Measurements from ENCODE around the gene ATF6.
A peak's percentile ranks its signal among the peaks of the same experiment; 100 is the strongest.

Gene ATF6

DNA sequence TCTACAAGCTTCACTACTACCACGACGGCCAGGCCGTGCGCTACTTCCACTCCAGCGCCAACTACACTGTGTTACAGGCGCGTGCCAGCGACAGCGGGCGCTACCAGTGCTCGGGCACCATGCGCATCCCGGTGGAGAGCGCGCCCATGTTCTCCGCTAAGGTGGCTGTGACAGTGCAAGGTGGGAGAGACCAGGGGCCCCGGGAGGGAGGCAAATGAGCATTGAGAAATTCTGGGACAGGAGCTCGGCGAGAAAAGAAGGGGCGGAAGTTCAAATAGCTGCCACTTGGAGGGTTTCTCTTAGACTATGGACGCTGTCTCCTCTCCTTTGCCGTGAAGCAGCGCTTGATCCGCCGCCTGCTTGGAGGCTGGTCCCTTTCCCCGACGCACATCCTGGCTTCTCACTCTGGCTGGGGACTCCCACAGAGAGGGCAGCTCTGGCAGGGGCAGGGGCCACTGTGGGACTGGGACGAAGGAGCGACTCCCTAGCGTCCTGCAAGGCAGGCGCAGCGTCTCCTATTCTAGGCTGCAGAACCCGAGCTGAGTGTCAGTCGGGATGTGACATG is 40.1 kb upstream of the ATF6 start:
- Histone ChIP-seq H3K27me3 (ENCODE audit: insufficient read depth, low read depth) (no peaks in the 10 kb centered on the region), H3K4me3 (IDR thresholded peaks at IDR 0.05; ENCODE audit: insufficient read depth, low read depth, low read length) (peak overlapping the region; percentile 94), H3K9ac (peak overlapping the region; percentile 77), H2AFZ (ENCODE audit: low read depth) (peak overlapping the region; percentile 89), H3K4me2 (peak overlapping the region; percentile 92), H3K79me2 (ENCODE audit: insufficient read depth, low read depth) (no peaks in the 10 kb centered on the region), H3K27ac (peak overlapping the region; percentile 71), H3K36me3 (ENCODE audit: insufficient read depth) (no peaks in the 10 kb centered on the region), H4K20me1 (ENCODE audit: insufficient read depth) (no peaks in the 10 kb centered on the region), H3K4me1 (ENCODE audit: low read depth, poor library complexity, severe bottlenecking) (peaks cover 39% of the 10 kb centered on the region)
- 0 out of 2 replicates have a peak, but pooled peaks have one; percentile 0 for TF ChIP-seq CTCF (conservative IDR thresholded peaks at IDR 0.05; ENCODE audit: low read depth, low read length)

DNA sequence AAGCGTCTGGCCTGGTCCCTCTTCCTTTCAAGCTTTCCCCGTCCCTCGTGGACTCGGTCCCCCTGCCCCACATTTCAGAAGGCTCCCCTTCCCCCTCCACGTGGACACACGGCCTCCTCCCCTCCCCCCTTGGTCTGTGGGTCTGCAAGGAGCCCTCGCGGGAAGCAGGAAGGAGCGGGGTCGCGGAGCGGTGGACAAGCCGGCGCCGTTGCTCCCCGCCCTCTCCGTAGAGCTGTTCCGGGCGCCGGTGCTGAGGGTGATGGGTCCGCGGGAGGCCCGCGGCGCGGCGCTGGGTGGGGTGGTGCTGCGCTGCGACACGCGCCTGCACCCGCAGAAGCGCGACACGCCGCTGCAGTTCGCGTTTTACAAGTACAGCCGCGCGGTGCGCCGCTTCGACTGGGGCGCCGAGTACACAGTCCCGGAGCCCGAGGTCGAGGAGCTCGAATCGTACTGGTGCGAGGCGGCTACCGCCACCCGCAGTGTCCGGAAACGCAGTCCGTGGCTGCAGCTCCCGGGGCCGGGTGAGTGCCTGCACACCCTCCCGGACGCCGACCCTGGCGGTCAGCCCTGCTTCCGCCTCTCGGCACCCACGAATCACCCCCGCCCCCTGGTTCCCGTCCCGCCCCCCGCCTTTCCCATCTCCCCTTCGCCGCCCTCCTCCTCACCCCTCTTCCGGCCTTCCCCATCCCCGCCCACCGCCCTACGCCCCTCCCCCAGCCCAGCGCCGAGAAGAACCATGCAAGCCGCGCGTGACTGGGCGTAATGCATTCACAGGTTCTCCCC is 39.5 kb upstream of the ATF6 start:
- no peak for TF ChIP-seq CTCF (conservative IDR thresholded peaks at IDR 0.05; ENCODE audit: low read depth, low read length)

DNA sequence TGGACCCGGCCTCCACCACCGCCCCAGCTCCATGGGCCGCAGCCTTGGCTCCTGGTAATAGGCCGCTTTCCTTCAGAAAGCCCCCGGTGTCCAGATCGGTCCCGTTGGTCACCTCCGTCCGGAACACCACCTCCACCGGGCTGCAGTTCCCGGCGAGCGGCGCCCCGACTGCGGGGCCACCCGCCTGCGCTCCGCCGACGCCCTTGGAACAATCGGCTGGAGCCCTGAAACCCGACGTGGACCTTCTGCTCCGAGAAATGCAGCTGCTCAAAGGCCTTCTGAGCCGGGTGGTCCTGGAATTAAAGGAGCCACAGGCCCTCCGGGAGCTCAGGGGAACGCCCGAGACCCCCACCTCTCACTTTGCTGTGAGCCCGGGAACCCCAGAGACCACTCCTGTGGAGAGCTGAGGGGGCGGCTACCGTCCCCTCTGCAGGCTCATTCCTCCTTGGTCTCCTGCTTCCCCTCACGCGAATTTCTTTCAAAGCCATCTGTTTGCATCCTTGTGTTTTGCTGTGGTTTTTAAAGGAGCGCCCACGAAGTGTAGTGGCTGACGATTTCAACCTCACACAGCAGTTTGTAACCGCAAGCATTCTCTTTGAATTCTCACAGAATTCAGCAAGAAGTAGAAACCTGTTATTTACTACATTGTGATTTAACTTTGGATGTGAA is 38.7 kb upstream of the ATF6 start:
- H3K79me2 ChIP-seq (ENCODE audit: insufficient read depth, low read depth) = no peaks in the 10 kb centered on the region
- H3K27ac ChIP-seq = peak overlapping the region; percentile 85
- H3K4me1 ChIP-seq (ENCODE audit: low read depth, poor library complexity, severe bottlenecking) = peaks cover 39% of the 10 kb centered on the region
- H4K20me1 ChIP-seq (ENCODE audit: insufficient read depth) = no peaks in the 10 kb centered on the region
- peak overlapping the region; percentile 77 for H3K9ac ChIP-seq
- H3K36me3 ChIP-seq (ENCODE audit: insufficient read depth) = no peaks in the 10 kb centered on the region
- no peaks in the 10 kb centered on the region for H3K27me3 ChIP-seq (ENCODE audit: insufficient read depth, low read depth)
- TF ChIP-seq CTCF (conservative IDR thresholded peaks at IDR 0.05; ENCODE audit: low read depth, low read length) = no peak
- H3K4me3 ChIP-seq (IDR thresholded peaks at IDR 0.05; ENCODE audit: insufficient read depth, low read depth, low read length) = peak overlapping the region; percentile 87
- H3K4me2 ChIP-seq = peak overlapping the region; percentile 65
- peak overlapping the region; percentile 88 for H2AFZ ChIP-seq (ENCODE audit: low read depth)

More for the DNA sequence above, 39.5 kb upstream of the ATF6 start:
- H3K79me2 ChIP-seq (ENCODE audit: insufficient read depth, low read depth) = no peaks in the 10 kb centered on the region
- H3K4me1 ChIP-seq (ENCODE audit: low read depth, poor library complexity, severe bottlenecking) = peaks cover 39% of the 10 kb centered on the region
- no peaks in the 10 kb centered on the region for H3K27me3 ChIP-seq (ENCODE audit: insufficient read depth, low read depth)
- H3K36me3 ChIP-seq (ENCODE audit: insufficient read depth) = no peaks in the 10 kb centered on the region
- peak overlapping the region; percentile 85 for H3K27ac ChIP-seq
- H3K4me2 ChIP-seq = peak overlapping the region; percentile 92
- peak overlapping the region; percentile 89 for H2AFZ ChIP-seq (ENCODE audit: low read depth)
- H3K4me3 ChIP-seq (IDR thresholded peaks at IDR 0.05; ENCODE audit: insufficient read depth, low read depth, low read length) = peak overlapping the region; percentile 94
- no peaks in the 10 kb centered on the region for H4K20me1 ChIP-seq (ENCODE audit: insufficient read depth)
- peak overlapping the region; percentile 77 for H3K9ac ChIP-seq

GRCh38 chr1:161728376-161729226 is 37.5 kb upstream of the ATF6 start:
- H3K4me3 ChIP-seq (IDR thresholded peaks at IDR 0.05; ENCODE audit: insufficient read depth, low read depth, low read length) = no peak overlapping the region
- no peak for TF ChIP-seq CTCF (conservative IDR thresholded peaks at IDR 0.05; ENCODE audit: low read depth, low read length)
- no peak overlapping the region for H2AFZ ChIP-seq (ENCODE audit: low read depth)
- H3K4me1 ChIP-seq (ENCODE audit: low read depth, poor library complexity, severe bottlenecking) = peaks cover 39% of the 10 kb centered on the region
- H3K4me2 ChIP-seq = peak overlapping the region; percentile 65
- H3K36me3 ChIP-seq (ENCODE audit: insufficient read depth) = no peaks in the 10 kb centered on the region
- no peaks in the 10 kb centered on the region for H3K79me2 ChIP-seq (ENCODE audit: insufficient read depth, low read depth)
- H3K27me3 ChIP-seq (ENCODE audit: insufficient read depth, low read depth) = no peaks in the 10 kb centered on the region
- H3K9ac ChIP-seq = no peak overlapping the region
- peak overlapping the region; percentile 14; the same call in 1 of the 2 replicates for H3K27ac ChIP-seq
- H4K20me1 ChIP-seq (ENCODE audit: insufficient read depth) = no peaks in the 10 kb centered on the region

Measured in KMS-11 (cell line).